IPS DF 19.7 (cell line): ENCODE measurements around the gene CEP112.

Source experiments
- DNase-seq: peaks from one replicate; pipeline ENCODE4 v3.0.0-alpha.2; 2013; ENCODE audit warnings: low read depth, low spot score

Gene CEP112

GRCh38 chr17:65657251-65657828, 534.6 kb downstream of the CEP112 start:
- no peak for DNase-seq

DNA sequence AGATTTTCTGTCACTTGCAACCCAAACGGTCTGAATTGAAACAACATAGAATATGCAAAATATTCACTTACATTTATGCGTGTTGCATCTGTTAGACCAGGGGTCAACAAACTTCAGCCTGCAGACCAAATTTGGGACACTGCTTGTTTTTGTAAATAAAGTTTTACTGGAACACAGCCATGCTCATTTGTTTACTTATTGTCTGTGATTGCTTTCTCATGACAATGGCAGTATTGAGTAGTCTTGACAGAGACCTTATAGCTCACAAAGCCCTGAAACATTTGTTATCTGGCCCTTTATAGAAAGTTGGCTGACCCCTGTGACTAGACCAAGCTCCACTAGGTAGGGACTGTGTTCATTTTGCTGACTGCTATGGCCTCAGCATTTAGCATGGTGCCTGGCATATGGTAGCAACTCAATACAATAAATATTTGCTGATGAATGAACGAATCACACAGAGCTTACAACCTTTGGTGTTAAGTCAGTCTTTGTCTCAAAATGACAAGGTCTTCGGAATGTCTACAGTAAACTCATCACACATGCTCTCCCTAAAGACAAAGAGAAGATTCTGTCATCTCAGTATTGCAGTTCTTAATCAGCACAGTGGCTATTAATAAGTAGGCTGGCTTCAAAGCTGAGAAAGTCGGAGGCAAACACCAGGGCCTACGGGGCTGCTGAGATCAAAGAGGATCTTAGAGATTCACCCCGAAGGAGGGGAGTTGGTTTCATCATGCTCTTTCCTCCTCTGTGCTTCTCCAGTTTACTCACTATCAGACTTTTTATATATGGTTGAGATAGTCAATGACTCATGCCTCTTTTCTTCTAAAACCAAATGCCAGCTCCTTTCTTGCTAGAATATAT, 535.3 kb downstream of the CEP112 start:
- no peak for DNase-seq

- no peak for DNase-seq
Measured at GRCh38 chr17:65655706-65656105, 536.2 kb downstream of the CEP112 start.

DNA sequence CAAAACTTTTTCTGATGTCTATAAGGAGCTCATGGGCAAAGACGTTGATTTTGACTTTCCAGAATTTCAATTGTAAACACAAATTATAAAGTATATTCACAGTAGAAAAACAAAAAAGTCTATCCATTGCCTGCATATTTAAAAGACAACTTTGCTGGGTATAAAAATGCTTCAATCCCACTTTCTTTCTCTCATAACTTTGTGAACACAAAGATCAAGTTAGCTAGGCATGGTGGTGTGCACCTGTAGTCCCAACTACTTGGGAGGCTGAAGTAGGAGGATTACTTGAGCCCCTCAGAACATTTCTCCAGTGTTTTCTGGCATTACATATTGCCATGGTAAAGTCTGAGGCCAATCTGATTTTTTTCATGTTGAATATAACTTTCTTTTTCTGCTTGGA, 547.4 kb downstream of the CEP112 start:
- no peak for DNase-seq

GRCh38 chr17:65638221-65638975, 553.5 kb downstream of the CEP112 start:
- no peak for DNase-seq

DNA sequence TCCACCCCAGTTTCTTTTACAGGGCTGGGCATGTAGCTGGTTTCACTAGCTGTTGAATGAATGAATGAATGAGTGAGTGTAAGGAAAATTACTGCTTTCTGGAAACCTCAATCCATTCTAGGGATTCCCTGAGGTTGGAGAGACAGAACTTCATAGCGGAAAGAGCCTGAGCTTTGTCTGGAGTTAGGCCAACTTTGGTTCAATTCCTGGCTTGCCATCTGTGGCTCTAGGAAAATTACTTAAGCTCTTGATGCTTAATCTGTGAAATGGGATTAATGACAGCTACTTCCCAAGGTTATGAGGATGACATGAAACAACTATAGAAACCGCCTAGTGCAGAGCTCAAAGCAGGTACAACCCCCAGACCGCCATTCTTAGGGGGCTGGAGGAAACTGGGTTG, 554.1 kb downstream of the CEP112 start:
- DNase-seq = no peak

DNA sequence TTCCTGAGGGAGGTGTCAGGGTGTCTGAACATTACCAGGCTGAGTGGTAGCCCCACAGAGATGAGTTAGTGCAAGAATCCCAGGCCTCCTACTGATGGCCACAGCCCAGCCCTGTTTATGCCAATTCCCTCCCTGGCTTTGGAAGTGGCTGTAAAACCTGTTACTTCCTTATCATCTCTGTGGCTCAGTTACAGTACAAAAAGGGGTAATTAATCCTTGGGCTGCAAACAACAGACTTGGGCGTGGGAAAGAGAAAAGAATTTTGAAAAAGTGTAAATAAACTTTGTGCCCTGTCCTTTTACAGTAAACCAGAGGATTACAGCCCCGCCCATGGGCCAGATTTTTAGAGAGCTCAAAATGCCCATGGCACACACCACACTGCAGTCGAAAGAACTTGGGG, 557.4 kb downstream of the CEP112 start:
- no peak for DNase-seq

GRCh38 chr17:65633988-65634387, 557.9 kb downstream of the CEP112 start:
- no peak for DNase-seq

- no peak for DNase-seq
Measured at GRCh38 chr17:65633146-65633881, 558.6 kb downstream of the CEP112 start.

DNA sequence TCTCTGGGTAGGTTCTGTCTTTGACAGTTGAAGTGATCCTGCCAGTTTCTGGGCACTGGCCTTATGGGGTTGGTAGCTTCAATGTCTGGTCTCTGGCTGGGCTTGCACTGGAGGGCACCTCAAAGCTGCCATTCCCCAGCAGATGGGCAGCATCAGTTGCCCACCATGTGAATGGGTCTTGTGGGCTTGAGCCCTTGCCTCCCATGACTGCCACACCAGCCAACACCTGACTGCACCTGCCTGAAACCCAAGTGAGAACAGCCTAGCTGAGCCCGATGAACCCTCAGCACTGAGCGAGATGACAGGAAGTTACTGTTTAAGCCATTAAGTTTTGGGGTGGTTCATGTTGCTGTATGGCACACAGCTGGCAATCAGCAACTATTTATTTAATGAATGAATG, 561.4 kb downstream of the CEP112 start:
- DNase-seq = no peak

- DNase-seq = no peak
Measured at GRCh38 chr17:65629234-65629690, 562.7 kb downstream of the CEP112 start.

GRCh38 chr17:65628644-65629036, 563.3 kb downstream of the CEP112 start:
- no peak for DNase-seq

DNA sequence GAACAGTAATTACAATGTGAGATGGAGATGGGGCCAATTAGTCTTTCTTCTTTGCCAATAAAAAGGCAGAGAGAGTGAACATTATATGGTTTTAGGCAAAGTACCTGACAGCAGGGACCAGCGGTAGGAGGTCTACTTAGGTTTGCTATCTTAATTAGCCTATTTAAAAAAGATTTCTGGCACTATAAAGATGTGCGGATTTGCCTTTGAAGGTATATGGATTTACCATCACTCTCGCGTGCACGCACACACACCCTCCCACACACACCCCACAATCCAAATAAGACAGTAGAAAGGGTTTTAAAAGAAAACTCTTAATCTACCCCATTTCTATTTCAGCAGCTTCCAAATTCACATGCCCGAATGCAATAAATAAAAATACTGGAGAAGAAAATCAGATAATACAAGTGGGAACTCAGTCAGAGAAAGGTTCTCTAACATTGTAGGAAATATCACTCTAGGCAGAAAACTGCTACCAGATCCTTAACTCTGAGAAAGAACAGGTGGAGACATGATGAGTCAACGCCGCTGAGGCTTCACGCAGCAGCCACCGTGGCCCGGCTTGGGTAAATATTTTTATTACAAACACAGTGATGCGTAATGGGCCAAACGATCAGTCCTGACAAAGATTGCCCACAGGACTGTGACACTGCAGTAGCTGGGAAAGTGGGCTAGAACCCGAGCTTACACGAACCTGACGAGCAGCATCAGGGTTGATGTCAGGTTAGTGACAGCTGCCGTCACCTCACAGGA, 563.9 kb downstream of the CEP112 start:
- DNase-seq = no peak

DNA sequence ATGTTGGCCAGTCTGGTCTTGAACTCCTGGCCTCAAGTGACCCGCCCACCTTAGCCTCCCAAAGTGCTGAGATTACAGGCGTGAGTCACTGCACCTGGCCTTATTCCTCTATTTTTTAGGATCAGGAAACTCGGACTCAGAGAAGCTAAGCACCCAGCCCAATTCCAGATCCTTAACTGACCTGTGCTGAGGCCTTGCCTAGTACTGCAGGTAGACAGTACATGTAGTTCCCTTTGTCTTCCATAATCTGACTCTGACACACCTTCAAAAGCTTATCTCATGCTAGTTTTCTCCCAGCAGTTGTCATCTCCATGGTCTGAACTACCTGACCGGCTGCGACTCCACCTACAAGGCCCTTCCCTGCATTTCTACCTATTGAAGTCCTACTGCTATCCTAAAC, 564.8 kb downstream of the CEP112 start:
- no peak for DNase-seq

- DNase-seq = no peak
Measured at GRCh38 chr17:65626451-65626850, 565.5 kb downstream of the CEP112 start.

GRCh38 chr17:65618516-65618915, 573.4 kb downstream of the CEP112 start:
- DNase-seq = no peak

DNA sequence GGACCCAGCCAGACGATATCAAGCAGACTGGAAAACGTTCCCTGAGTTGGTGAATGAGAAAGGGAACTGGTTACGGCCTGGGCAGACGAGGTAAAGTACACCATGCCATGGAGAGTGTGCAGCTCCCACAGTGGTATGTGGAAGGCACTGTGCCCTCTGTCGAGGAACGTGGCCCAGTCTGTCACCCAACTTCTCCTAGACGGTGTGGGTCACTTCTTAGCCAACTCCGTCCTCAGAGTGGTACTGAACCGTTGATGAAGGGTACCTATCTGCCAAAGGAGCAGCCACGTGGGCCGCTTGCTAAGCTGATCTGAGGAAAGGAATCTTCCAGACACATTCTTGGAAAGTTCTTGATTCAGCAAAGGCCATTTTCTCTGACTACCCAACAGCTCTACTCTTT, 574.4 kb downstream of the CEP112 start:
- no peak for DNase-seq

- no peak for DNase-seq
Measured at GRCh38 chr17:65609749-65610148, 582.2 kb downstream of the CEP112 start.

DNA sequence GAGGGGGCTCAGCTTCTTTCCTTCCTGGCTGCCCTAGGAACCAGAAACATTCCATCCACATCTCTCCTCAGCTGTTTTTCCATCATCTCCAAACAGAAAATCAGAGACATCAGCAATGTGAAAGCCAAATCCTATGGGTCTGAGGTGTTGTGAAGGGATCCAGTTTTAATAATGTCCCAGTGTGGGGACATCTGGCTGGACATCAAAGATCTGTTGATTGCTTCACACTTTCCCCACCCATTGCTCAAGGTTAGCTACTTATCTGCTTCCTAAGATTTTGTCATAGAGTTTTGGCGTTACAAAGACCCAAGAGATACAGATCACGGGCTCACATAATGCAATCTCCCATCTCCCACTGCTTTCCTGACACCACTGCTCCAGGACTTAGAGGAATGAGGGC, 582.6 kb downstream of the CEP112 start:
- no peak for DNase-seq

DNA sequence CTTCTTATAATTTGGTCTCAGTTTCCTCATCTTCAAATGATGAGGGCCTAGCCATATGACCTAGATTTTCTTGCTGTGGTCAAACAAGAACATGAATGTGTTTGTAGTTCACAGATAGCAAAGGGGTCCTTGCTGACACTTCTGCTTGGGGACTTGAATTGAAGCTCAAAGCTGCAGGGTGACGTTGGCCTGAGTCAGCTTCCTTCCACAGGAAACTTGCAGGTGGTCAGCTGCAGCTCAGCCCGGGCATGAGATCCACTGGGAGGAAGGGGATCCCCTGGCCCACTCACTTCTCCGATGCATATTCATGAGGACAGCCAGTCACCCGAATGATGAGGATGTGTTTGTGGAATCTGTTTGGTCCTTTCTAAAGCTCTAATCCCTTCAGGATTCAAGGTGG, 587.9 kb downstream of the CEP112 start:
- no peak for DNase-seq

DNA sequence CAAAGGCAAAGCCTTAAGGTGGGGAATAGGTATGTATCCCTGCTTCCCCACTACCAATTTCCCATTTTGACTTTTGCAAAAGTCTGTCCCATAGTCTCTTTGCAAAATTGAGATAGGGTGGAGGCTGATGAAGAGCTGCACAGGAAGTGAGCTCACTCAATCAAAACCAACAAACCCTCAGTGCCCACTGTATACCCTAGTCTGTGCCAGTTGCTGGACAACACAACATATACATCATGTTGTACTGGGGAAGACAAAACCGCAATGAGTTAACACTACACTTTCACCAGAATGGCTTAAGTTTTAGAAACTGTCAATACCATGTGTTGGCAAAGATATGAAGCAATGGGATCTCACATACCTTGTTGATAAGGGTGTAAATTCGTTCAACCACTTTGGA, 590.1 kb downstream of the CEP112 start:
- no peak for DNase-seq
